Chondrocyte (in vitro differentiated cells): ENCODE measurements around the gene UBXN11. TPM values are rescaled to one million over a fixed set of nuclear protein-coding genes. Genes with fewer than 3 reads are reported as not detected.
A peak's percentile ranks its signal among the peaks of the same experiment; 100 is the strongest.

Experiments
- DNase-seq: peaks from one replicate; pipeline ENCODE4 v3.0.0; 2021; ENCODE audit warnings: mixed read lengths, low spot score
- H3K27ac Mint-ChIP-seq: one replicate; pipeline ENCODE4 v1.8.0; 2021; ENCODE audit warnings: mild to moderate bottlenecking, moderate library complexity, mixed read lengths; ENCODE audit not compliant: unreplicated experiment
- H3K27me3 Mint-ChIP-seq: 2 replicates; pipeline ENCODE4 v1.8.0; 2021; ENCODE audit warnings: low read depth, mixed read lengths
- H3K36me3 Mint-ChIP-seq: 2 replicates; pipeline ENCODE4 v1.8.0; 2021; ENCODE audit warnings: low read depth, mixed read lengths
- H3K4me1 Mint-ChIP-seq: 2 replicates; pipeline ENCODE4 v1.8.0; 2021; ENCODE audit warnings: low read depth, mild to moderate bottlenecking, mixed read lengths
- H3K4me3 Mint-ChIP-seq: one replicate; pipeline ENCODE4 v1.8.0; 2021; ENCODE audit warnings: mild to moderate bottlenecking, moderate library complexity, mixed read lengths; ENCODE audit not compliant: unreplicated experiment
- H3K9me3 Mint-ChIP-seq: 2 replicates; pipeline ENCODE4 v1.8.0; 2021; ENCODE audit warnings: low read depth, mixed read lengths
- long read RNA-seq: library from polyadenylated mRNA; stranded (forward); transcript quantifications from one replicate; pipeline ENCODE4 v2.0.0, GENCODE V29; 2021
- total RNA-seq: library from RNA; stranded (reverse); gene quantifications from 3 replicates; pipeline ENCODE4 v1.2.1, GENCODE V29; 2021
- TF ChIP-seq, protein P1 (sequence below): fragments of 200-600 bp; sonication (generic); IDR thresholded peaks from 2 replicates; pipeline ENCODE4 v1.5.0; 2021; ENCODE audit warnings: antibody characterized with exemption, mild to moderate bottlenecking, moderate library complexity

The UBXN11 gene, protein sequence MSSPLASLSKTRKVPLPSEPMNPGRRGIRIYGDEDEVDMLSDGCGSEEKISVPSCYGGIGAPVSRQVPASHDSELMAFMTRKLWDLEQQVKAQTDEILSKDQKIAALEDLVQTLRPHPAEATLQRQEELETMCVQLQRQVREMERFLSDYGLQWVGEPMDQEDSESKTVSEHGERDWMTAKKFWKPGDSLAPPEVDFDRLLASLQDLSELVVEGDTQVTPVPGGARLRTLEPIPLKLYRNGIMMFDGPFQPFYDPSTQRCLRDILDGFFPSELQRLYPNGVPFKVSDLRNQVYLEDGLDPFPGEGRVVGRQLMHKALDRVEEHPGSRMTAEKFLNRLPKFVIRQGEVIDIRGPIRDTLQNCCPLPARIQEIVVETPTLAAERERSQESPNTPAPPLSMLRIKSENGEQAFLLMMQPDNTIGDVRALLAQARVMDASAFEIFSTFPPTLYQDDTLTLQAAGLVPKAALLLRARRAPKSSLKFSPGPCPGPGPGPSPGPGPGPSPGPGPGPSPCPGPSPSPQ
- total RNA-seq: 8.7 to 20.4 TPM (median 8.7 TPM) in 3 replicates
- long read RNA-seq, transcript UBXN11-202 (14 exons, 1,555 nt): major isoform, 5 of 28 reads
- long read RNA-seq, partial matches to known transcripts: 2 of 28 reads
- long read RNA-seq, other reads (novel, unspliced or antisense): 18 of 28 reads

DNA sequence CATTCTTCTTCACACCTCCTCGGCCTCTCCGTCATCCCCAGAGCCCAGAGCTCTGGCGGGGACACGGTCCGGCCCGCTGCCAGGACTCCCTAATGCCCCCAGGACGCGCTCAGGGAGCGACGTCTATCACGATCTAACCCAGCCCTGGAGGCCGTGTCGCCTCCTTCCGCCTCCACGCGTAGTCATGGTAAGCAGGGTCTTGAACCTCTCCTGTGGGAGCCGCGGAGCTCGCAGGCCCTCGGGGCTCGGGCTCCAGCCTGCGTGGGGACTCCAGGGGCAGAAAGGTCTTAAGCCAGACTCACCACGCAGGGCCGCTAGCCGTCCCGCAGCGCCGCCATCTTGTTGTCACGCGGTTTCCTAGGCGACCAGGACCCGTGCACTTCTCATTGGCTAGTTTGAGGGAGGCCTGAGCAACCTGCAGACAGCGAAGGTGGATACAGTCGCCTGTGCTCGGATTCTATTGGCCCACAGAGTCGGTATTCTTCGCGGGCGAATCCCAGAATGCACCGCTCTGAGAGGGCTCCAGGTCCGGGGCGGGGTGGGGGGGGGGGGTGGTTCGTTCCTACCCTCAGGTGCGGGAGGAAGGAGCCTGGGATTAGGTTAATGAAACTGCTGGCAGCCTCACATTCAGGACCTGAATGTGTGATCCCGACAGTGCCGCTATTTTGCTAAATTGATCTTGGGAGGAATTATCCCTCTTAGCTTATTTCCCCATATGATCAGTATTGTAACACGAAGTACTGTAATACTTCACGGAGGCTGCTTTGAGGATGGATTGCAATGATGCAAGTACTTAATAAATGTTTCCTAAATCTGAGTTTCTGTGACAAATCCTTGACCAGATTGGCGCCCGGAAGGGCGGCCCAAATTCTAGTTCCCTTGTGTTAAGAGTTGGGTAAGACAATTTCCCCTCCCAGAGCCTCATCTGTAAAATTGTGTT, at the start of gene UBXN11:
Gene UBXN11 (minus strand): TSS at position 347 of the 940 bp plus-strand sequence. CDS start 3,753 bp downstream, outside the sequence.
- TF ChIP-seq, protein P1, sequence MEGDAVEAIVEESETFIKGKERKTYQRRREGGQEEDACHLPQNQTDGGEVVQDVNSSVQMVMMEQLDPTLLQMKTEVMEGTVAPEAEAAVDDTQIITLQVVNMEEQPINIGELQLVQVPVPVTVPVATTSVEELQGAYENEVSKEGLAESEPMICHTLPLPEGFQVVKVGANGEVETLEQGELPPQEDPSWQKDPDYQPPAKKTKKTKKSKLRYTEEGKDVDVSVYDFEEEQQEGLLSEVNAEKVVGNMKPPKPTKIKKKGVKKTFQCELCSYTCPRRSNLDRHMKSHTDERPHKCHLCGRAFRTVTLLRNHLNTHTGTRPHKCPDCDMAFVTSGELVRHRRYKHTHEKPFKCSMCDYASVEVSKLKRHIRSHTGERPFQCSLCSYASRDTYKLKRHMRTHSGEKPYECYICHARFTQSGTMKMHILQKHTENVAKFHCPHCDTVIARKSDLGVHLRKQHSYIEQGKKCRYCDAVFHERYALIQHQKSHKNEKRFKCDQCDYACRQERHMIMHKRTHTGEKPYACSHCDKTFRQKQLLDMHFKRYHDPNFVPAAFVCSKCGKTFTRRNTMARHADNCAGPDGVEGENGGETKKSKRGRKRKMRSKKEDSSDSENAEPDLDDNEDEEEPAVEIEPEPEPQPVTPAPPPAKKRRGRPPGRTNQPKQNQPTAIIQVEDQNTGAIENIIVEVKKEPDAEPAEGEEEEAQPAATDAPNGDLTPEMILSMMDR: peak; percentile 33
- Mint-ChIP-seq H3K9me3 (no peaks in the 10 kb centered on the region), H3K4me3 (peak within 1 kb of the TSS; percentile 98), H3K36me3 (no peaks in the 10 kb centered on the region), H3K4me1 (peaks cover 20% of the 10 kb centered on the region), H3K27ac (peak within 1 kb of the TSS; percentile 81), H3K27me3 (no peaks in the 10 kb centered on the region)
- DNase-seq: no peak

DNA sequence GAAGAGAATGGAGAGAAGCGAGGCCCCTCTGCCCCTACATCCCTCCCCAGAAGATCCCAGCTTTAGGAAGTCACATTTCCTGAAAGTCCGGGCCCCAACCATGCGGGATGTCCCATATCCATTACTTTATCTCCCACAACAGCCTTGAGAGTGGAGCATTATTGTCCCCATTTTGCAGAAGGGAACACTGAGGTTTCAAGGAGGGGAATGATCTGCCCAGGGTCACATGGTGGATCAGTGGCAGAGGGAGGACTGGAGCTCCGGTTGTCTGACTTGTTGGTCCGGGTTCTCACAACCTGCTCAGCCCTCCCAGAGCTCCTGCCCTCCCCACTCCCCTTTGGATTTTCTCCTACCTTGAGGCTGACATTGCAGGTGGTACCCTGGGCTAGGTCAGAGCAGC, 49.7 kb upstream of the UBXN11 start:
- DNase-seq: no peak
- no peak overlapping the region for H3K27ac Mint-ChIP-seq
- TF ChIP-seq, protein P1: no peak
- H3K4me1 Mint-ChIP-seq: no peaks in the 10 kb centered on the region
- H3K4me3 Mint-ChIP-seq: no peak overlapping the region
- peaks cover 32% of the 10 kb centered on the region for H3K27me3 Mint-ChIP-seq
- H3K36me3 Mint-ChIP-seq: no peaks in the 10 kb centered on the region
- H3K9me3 Mint-ChIP-seq: no peaks in the 10 kb centered on the region

DNA sequence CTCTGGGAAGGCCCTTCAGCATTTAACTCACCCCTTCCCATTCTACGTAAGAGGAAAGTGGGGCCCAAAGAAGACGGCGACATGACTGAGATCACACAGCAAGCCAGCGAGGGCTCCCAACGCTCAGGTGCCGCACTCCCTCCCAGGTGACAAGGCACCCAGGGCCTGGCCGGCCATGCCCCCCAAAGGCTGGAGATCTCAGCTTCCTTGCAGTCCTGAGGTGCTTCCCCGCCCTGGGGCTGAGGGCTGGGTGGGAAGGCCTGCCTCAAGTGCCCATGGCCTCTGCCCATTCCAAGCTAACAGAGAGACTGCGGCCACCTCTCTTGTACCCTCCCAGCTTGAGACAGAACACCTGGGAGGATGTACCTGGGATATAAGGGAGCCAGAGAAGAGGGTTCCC, 48.5 kb upstream of the UBXN11 start:
- Mint-ChIP-seq H3K4me1 (no peaks in the 10 kb centered on the region), H3K27ac (no peak overlapping the region), H3K27me3 (peaks cover 22% of the 10 kb centered on the region)

DNA sequence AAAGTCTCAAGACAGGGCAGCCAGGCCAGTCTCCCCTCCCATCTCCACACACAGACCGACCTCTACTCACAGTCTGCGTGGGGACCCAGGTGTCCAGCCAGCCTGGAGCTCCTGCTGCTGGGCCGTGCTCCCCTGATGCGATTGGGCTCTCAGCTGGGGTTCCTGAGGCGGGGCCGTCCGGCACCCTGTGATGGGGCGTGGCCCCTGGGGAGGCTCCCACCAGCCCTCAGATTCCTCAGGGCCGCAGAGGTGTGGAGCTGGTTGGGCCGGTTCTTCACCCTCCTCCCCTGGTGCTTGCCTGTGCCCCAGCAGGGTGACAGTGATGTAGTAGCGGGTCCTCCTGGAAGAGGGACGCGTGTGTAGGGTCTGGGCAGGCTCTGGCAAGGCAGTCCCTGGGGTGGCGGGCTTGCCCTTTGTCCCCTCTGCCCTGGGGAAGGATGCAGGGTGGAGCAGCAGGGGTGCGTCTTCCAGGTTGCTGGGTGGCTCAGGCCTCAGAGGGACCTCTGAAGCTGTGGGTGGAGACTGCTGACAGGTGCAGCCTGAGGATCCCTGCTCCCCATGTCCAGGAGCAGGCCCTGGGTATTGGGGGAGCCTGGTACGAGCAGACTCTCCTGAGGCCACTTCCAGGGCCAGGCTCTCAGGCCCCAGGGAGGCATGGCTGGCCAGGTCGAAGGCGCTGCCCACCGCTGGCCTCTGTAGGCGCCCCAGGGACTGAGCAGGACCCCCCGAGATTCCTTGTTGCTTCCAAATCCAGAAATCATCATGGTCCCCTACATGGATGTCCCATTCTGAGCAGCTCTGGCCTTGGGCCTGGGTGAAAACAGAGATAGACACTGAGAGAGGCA, 47.8 kb upstream of the UBXN11 start, which contains the start of gene CRYBG2:
Gene CRYBG2 (minus strand): TSS at position 155 of the 845 bp plus-strand sequence. CDS start 7,473 bp downstream, outside the sequence.
- no peak within 1 kb of the TSS for H3K27ac Mint-ChIP-seq
- peaks cover 14% of the 10 kb centered on the region for H3K27me3 Mint-ChIP-seq
- TF ChIP-seq, protein P1: no peak
- H3K4me3 Mint-ChIP-seq: no peak within 1 kb of the TSS
- no peaks in the 10 kb centered on the region for H3K4me1 Mint-ChIP-seq
- H3K9me3 Mint-ChIP-seq: no peaks in the 10 kb centered on the region
- DNase-seq: no peak
- no peaks in the 10 kb centered on the region for H3K36me3 Mint-ChIP-seq

More for the DNA sequence above, 48.5 kb upstream of the UBXN11 start:
- TF ChIP-seq, protein P1: no peak
- DNase-seq: no peak
- Mint-ChIP-seq H3K9me3 (no peaks in the 10 kb centered on the region), H3K36me3 (no peaks in the 10 kb centered on the region), H3K4me3 (no peak overlapping the region)
